Measurements from ENCODE around the gene VIM. TPM values are rescaled to one million over a fixed set of nuclear protein-coding genes. Genes with fewer than 3 reads are reported as not detected.

VIM gene
- total and polyA plus RNA-seq, 10 donors = 510 to 2,377 (median 1,295) TPM

DNA sequence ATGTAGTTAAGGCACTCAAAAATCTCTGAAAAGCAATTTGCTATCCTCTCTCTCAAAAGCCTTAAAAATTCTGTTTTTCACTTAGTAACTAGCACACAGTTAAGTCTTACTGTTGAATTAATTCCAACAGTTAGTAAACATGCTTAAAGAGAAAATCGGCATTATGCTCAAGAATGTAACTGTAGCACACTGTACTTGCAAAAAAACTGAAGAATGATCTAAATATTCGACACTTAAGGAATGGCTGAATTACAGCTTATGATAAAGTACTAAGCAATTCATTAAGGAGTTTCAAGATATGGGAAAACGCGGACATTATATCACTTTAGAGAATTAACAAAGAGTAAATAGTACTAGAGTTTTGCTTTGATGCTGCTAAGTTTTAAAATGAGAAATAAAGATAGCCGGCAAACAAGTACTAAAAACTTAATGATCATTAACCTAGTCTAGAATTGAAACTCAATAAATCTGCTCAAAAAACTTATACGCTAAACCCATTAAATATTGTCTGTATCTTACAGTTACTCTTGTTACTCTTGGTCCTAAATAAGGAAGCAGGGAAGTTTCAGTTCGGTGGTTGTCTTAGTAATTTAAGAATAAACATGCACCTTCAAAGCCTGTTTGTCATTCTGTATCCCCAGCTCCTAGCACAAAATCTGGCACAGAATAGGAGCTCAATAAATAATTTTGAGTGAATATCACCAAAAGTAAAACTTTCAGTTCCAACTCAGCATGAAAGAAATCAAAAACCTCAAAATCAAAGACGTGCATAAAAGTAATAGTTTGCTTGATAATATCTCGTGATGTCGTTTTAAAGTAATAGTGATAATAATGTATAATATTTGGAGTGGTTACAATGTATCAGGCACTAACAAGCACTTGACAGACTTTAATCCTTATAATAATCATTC is 27.8 kb upstream of the VIM start:
- intact Hi-C loops (cut with DNase I; ENCODE audit: low total_unique reads) = no loop called here
- H3K4me3 ChIP-seq = peak overlapping the region; percentile 65 to 89 (median 80)
- no peaks in the 10 kb centered on the region for H3K27me3 ChIP-seq (replicated peaks in 1 of 7)
- H3K9me3 ChIP-seq = no peaks in the 10 kb centered on the region
- peak overlapping the region; percentile 75 to 98 (median 94) for H3K27ac ChIP-seq
- TF ChIP-seq, protein P1, sequence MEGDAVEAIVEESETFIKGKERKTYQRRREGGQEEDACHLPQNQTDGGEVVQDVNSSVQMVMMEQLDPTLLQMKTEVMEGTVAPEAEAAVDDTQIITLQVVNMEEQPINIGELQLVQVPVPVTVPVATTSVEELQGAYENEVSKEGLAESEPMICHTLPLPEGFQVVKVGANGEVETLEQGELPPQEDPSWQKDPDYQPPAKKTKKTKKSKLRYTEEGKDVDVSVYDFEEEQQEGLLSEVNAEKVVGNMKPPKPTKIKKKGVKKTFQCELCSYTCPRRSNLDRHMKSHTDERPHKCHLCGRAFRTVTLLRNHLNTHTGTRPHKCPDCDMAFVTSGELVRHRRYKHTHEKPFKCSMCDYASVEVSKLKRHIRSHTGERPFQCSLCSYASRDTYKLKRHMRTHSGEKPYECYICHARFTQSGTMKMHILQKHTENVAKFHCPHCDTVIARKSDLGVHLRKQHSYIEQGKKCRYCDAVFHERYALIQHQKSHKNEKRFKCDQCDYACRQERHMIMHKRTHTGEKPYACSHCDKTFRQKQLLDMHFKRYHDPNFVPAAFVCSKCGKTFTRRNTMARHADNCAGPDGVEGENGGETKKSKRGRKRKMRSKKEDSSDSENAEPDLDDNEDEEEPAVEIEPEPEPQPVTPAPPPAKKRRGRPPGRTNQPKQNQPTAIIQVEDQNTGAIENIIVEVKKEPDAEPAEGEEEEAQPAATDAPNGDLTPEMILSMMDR (IDR thresholded peaks at IDR 0.05 in 8 of 11, conservative IDR thresholded peaks at IDR 0.05 in 3 of 11) = peak in 1 of 11 experiments; percentile 13
- TF ChIP-seq POLR2AphosphoS5 (IDR thresholded peaks at IDR 0.05) (no peak), POLR2A (IDR thresholded peaks at IDR 0.05) (no peak)
- peaks cover 0 to 33% (median 22%) of the 10 kb centered on the region in 6 donors for H3K4me1 ChIP-seq
- no peaks in the 10 kb centered on the region for H3K36me3 ChIP-seq
- WGBS, 5 donors = 17 to 26% (median 19%) methylated on average over 10 of the region's 10 CpGs
- DNase-seq = no peak

GRCh38 chr10:17200912-17201793 is 26.9 kb upstream of the VIM start, which contains the start of gene TRDMT1:
Gene TRDMT1, minus strand, starts transcription at chr10:17201672. Its CDS starts 38 bp downstream, at chr10:17201634.
- intact Hi-C loops (cut with DNase I; ENCODE audit: low total_unique reads) = no loop called here
- Histone ChIP-seq H3K27ac (peak within 1 kb of the TSS; percentile 75 to 98 (median 94)), H3K36me3 (no peaks in the 10 kb centered on the region), H3K9me3 (no peaks in the 10 kb centered on the region), H3K4me1 (peaks cover 0 to 42% (median 25%) of the 10 kb centered on the region in 6 donors), H3K4me3 (peak within 1 kb of the TSS; percentile 65 to 89 (median 80)), H3K27me3 (replicated peaks in 1 of 7) (no peaks in the 10 kb centered on the region)
- peak; percentile 96 for DNase-seq
- TF ChIP-seq POLR2AphosphoS5 (IDR thresholded peaks at IDR 0.05) (peak; percentile 79 to 94 (median 93)), POLR2A (IDR thresholded peaks at IDR 0.05) (peak in 1 of 3 donors; percentile 62)
- TF ChIP-seq, protein P1 (IDR thresholded peaks at IDR 0.05 in 8 of 11, conservative IDR thresholded peaks at IDR 0.05 in 3 of 11) = peak in 3 of 11 experiments; percentile 14 to 29 (median 20)
- WGBS, 5 donors = 0 to 2% (median 0%) methylated on average over 29 to 60 of the region's 60 CpGs

DNA sequence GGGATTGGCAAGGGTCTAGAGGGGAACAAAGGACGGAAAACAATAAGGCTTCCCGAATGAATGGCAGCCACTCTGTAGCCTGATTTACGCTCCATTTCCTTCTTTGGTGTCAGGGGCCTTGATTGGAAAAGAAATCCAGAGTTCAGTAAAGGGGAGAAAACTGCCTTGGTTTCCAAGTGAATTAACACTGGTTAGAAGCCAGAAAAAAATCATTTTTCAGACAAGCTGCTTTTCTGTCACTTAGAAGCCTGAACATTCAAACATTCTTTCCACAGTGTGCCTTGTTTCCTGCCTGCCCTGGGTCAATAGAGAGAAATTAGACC is 26.3 kb upstream of the VIM start:
- intact Hi-C loops (cut with DNase I; ENCODE audit: low total_unique reads) = no loop called here
- peak overlapping the region; percentile 65 to 89 (median 80) for H3K4me3 ChIP-seq
- H3K9me3 ChIP-seq = no peaks in the 10 kb centered on the region
- no peaks in the 10 kb centered on the region for H3K36me3 ChIP-seq
- TF ChIP-seq POLR2A (IDR thresholded peaks at IDR 0.05) (no peak), POLR2AphosphoS5 (IDR thresholded peaks at IDR 0.05) (no peak)
- TF ChIP-seq, protein P1 (IDR thresholded peaks at IDR 0.05 in 8 of 11, conservative IDR thresholded peaks at IDR 0.05 in 3 of 11) = no peak
- no peak for DNase-seq
- H3K27ac ChIP-seq = peak overlapping the region; percentile 75 to 98 (median 94)
- 15 to 21% (median 18%) methylated on average over 3 of the region's 3 CpGs for WGBS, 5 donors
- H3K27me3 ChIP-seq (replicated peaks in 1 of 7) = no peaks in the 10 kb centered on the region
- peaks cover 0 to 48% (median 30%) of the 10 kb centered on the region in 6 donors for H3K4me1 ChIP-seq
